DND-41 (cell line): ENCODE results near the gene PSD4.
A peak's percentile ranks its signal among the peaks of the same experiment; 100 is the strongest.

Experiments
- ATAC-seq: fragments of 200-7000 bp; cut with Tn5 transposase; 3 replicates; pipeline ENCODE4 v1.9.1; 2021; ENCODE audit warnings: low read depth; ENCODE audit not compliant: insufficient read depth
- DNase-seq: peaks from one replicate; pipeline ENCODE4 v3.0.0-alpha.2; 2020
- H2AFZ ChIP-seq: 2 replicates; pipeline ENCODE4 v1.6.0; 2012; ENCODE audit warnings: low read depth, low read length
- H3K27ac ChIP-seq: 2 replicates; pipeline ENCODE4 v1.5.1; 2012; ENCODE audit warnings: low read length, inconsistent platforms
- H3K27me3 ChIP-seq: fragments of 200-600 bp; sonication (generic); 2 replicates; pipeline ENCODE4 v1.6.0; 2012; ENCODE audit warnings: low read length, mild to moderate bottlenecking, inconsistent platforms; ENCODE audit not compliant: insufficient read depth, poor library complexity
- H3K36me3 ChIP-seq: 2 replicates; pipeline ENCODE4 v1.5.1; 2012; ENCODE audit warnings: low read length, inconsistent platforms; ENCODE audit not compliant: insufficient read depth
- H3K4me1 ChIP-seq: 2 replicates; pipeline ENCODE4 v1.5.1; 2012; ENCODE audit warnings: mild to moderate bottlenecking, low read length; ENCODE audit not compliant: insufficient read depth
- H3K4me2 ChIP-seq: 2 replicates; pipeline ENCODE4 v1.6.0; 2012; ENCODE audit warnings: mild to moderate bottlenecking, moderate library complexity, low read length, inconsistent platforms; ENCODE audit not compliant: insufficient read depth
- H3K4me3 ChIP-seq, 2 experiments: fragments of 200-600 bp in 1 of 2; shearing (Covaris generic) in 1 of 2; 2 replicates each; pipeline ENCODE4 v1.5.1; 2012 to 2016; ENCODE audit warnings: inconsistent platforms in 2 of 2, low read length in 2 of 2, mild to moderate bottlenecking in 2 of 2, low read depth in 1 of 2, moderate library complexity in 1 of 2
- H3K79me2 ChIP-seq: 2 replicates; pipeline ENCODE4 v1.6.0; 2012; ENCODE audit warnings: low read length, inconsistent platforms; ENCODE audit not compliant: insufficient read depth
- H3K9ac ChIP-seq: 2 replicates; pipeline ENCODE4 v1.6.0; 2012; ENCODE audit warnings: low read depth, mild to moderate bottlenecking, inconsistent platforms, low read length, moderate library complexity
- H3K9me3 ChIP-seq: 2 replicates; pipeline ENCODE4 v1.5.1; 2012; ENCODE audit warnings: low read length, moderate library complexity, mild to moderate bottlenecking, inconsistent platforms; ENCODE audit not compliant: insufficient read depth, severe bottlenecking
- H4K20me1 ChIP-seq: 2 replicates; pipeline ENCODE4 v1.6.0; 2012; ENCODE audit warnings: low read length; ENCODE audit not compliant: insufficient read depth
- CTCF ChIP-seq: IDR thresholded peaks from 2 replicates; pipeline ENCODE4 v1.5.1; 2012; ENCODE audit warnings: borderline replicate concordance, low read length, moderate library complexity, mild to moderate bottlenecking; ENCODE audit not compliant: poor library complexity, severe bottlenecking; ENCODE audit errors: extremely low read depth
- EZH2 ChIP-seq: IDR thresholded peaks from 3 replicates; pipeline ENCODE4 v1.6.1; 2012; ENCODE audit warnings: borderline replicate concordance, low read depth, mild to moderate bottlenecking, moderate library complexity, low read length, inconsistent platforms; ENCODE audit not compliant: severe bottlenecking

PSD4 gene

GRCh38 chr2:113173542-113174375 lies at the start of gene PSD4:
PSD4 (plus strand) TSS chr2:113173971; CDS start chr2:113182457, 8,486 bp downstream.
- Histone ChIP-seq H2AFZ (peak within 1 kb of the TSS; percentile 84), H3K9me3 (no peaks in the 10 kb centered on the region), H3K27me3 (no peaks in the 10 kb centered on the region), H3K4me2 (peak within 1 kb of the TSS; percentile 95), H3K9ac (peak within 1 kb of the TSS; percentile 78), H3K4me3 (peak within 1 kb of the TSS; percentile 70 to 80), H3K79me2 (peaks cover 56% of the 10 kb centered on the region), H4K20me1 (peaks cover 28% of the 10 kb centered on the region), H3K36me3 (peaks cover 36% of the 10 kb centered on the region), H3K27ac (peak within 1 kb of the TSS; percentile 96), H3K4me1 (peaks cover 57% of the 10 kb centered on the region)
- DNase-seq (peak; percentile 97), ATAC-seq (peak; percentile 85)
- no peak for TF ChIP-seq CTCF
- no peak for TF ChIP-seq EZH2

- no peak for ATAC-seq
- no peak for DNase-seq
- no peaks in the 10 kb centered on the region for H4K20me1 ChIP-seq
These were observed 49.4 kb upstream of the PSD4 start for GRCh38 chr2:113124181-113124961.

GRCh38 chr2:113124984-113125855 lies 48.6 kb upstream of the PSD4 start:
- TF ChIP-seq EZH2: no peak
- no peak for TF ChIP-seq CTCF
- Histone ChIP-seq H3K36me3 (no peaks in the 10 kb centered on the region), H3K27ac (no peak overlapping the region), H3K79me2 (no peaks in the 10 kb centered on the region), H3K4me3 (no peak overlapping the region), H3K9ac (no peak overlapping the region), H3K9me3 (no peaks in the 10 kb centered on the region), H3K4me2 (no peak overlapping the region), H3K27me3 (peaks cover 18% of the 10 kb centered on the region), H2AFZ (no peak overlapping the region), H4K20me1 (no peaks in the 10 kb centered on the region), H3K4me1 (no peaks in the 10 kb centered on the region)
- no peak for DNase-seq
- no peak for ATAC-seq

More at GRCh38 chr2:113124181-113124961, 49.4 kb upstream of the PSD4 start:
- Histone ChIP-seq H3K27me3 (peaks cover 19% of the 10 kb centered on the region), H3K4me3 (no peak overlapping the region), H3K9me3 (no peaks in the 10 kb centered on the region), H2AFZ (no peak overlapping the region), H3K27ac (no peak overlapping the region), H3K36me3 (no peaks in the 10 kb centered on the region), H3K4me1 (no peaks in the 10 kb centered on the region), H3K9ac (no peak overlapping the region), H3K79me2 (no peaks in the 10 kb centered on the region), H3K4me2 (no peak overlapping the region)
- TF ChIP-seq CTCF: no peak
- TF ChIP-seq EZH2: no peak
